ENCODE data around the gene ZNF653. TPM values are rescaled to one million over a fixed set of nuclear protein-coding genes. Genes with fewer than 3 reads are reported as not detected.

Gene ZNF653
- total and polyA plus RNA-seq, 2 of the 8 experiments (the other 6 are each of a cell fraction or from before 2014, with no cell fraction given) = 7.0 to 7.9 TPM

DNA sequence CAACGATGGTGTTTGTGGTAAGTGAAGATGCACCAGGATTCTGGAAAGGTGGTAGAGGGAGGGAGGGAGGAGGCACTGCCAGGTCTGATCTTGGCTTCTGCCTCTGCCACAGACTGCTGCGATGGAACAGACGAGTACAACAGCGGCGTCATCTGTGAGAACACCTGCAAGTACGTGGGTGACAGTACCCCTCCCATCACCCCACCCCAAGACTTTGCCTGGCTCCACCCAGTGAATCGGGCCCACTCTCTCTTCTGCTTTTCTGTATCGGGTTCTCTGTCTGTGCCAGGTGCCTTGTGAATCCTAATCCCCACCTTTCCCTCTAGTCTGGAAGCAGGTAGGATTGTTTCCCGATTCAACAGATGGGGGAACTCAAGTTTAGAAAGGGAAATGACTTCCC, 67.7 kb downstream of the ZNF653 start:
- Histone ChIP-seq H3K23me2 (ENCODE audit: low read depth, low read length) (peaks cover 7% of the 10 kb centered on the region), H4K91ac (replicated peaks; ENCODE audit: insufficient read length, low read length) (no peak overlapping the region), H3K27me3 (replicated peaks in 1 of 4; ENCODE audit: control insufficient read depth in 3 of 4, extremely low read depth in 1 of 4, insufficient read depth in 3 of 4, low read length in 3 of 4) (no peaks in the 10 kb centered on the region), H2BK5ac (ENCODE audit: low read depth, low read length) (no peak overlapping the region), H4K5ac (ENCODE audit: insufficient read length, low read depth, low read length) (no peak overlapping the region), H4K8ac (ENCODE audit: extremely low read depth, insufficient read depth, low read length) (no peak overlapping the region), H3K4me2 (ENCODE audit: insufficient read depth in 1 of 2, low read depth in 2 of 2, low read length in 2 of 2) (no peak overlapping the region), H2AK5ac (ENCODE audit: low read depth, low read length) (no peak overlapping the region), H3K4me1 (replicated peaks in 1 of 4; ENCODE audit: control insufficient read depth in 3 of 4, insufficient read depth in 4 of 4, low read length in 3 of 4) (peaks cover 0 to 13% (median 7%) of the 10 kb centered on the region in 4 experiments; a peak in 5 of 7 replicates), H3K56ac (replicated peaks; ENCODE audit: insufficient read length, low read depth, low read length) (no peak overlapping the region), H3K79me2 (ENCODE audit: control insufficient read depth in 1 of 2, insufficient read depth in 2 of 2, low read length in 2 of 2) (peaks cover 0 to 16% of the 10 kb centered on the region in 2 experiments; a peak in 2 of 4 replicates), H3K9me3 (ENCODE audit: insufficient read depth in 2 of 2, low read depth in 1 of 2, low read length in 1 of 2) (no peaks in the 10 kb centered on the region), H3K36me3 (ENCODE audit: control insufficient read depth in 2 of 4, insufficient read depth in 4 of 4, low read length in 3 of 4) (peaks cover 25 to 42% (median 35%) of the 10 kb centered on the region in 4 experiments), H2BK120ac (replicated peaks; ENCODE audit: low read depth, low read length) (no peak overlapping the region), H2BK20ac (ENCODE audit: low read length) (no peak overlapping the region), H3K23ac (ENCODE audit: insufficient read length) (no peak overlapping the region), H3K27ac (ENCODE audit: low read depth, low read length) (no peak overlapping the region), H3K4ac (replicated peaks; ENCODE audit: insufficient read length, low read depth, low read length) (no peak overlapping the region), H3K9ac (replicated peaks in 1 of 4; ENCODE audit: extremely low read depth in 1 of 4, low read depth in 3 of 4, low read length in 3 of 4) (no peak overlapping the region), H3K4me3 (ENCODE audit: extremely low read depth in 1 of 4, insufficient read depth in 2 of 4, low read depth in 3 of 4, low read length in 4 of 4) (no peak overlapping the region), H2BK12ac (ENCODE audit: low read depth, low read length) (no peak overlapping the region), H3K14ac (ENCODE audit: insufficient read length) (no peak overlapping the region), H2AFZ (ENCODE audit: low read length) (no peak overlapping the region), H2BK15ac (ENCODE audit: low read length) (no peak overlapping the region), H3K79me1 (ENCODE audit: low read depth, low read length) (peaks cover 2% of the 10 kb centered on the region), H3K18ac (ENCODE audit: extremely low read depth, low read length) (no peak overlapping the region), H4K20me1 (replicated peaks in 1 of 2; ENCODE audit: control insufficient read depth in 1 of 2, insufficient read depth in 2 of 2, low read length in 2 of 2) (peaks cover 2 to 5% of the 10 kb centered on the region in 2 experiments)
- CTCF ChIA-PET (ENCODE audit: partially characterized antibody) = interaction anchor here (1.2 to 13.0 kb wide), 4 partner anchors 8 to 58 kb away, joined by 4 to 192 read pairs (median 8); partner anchors contain the start of genes EPOR, RGL3 and SWSAP1
- DNase-seq (ENCODE audit: low read depth in 1 of 2, low spot score in 2 of 2) (no peak), FAIRE-seq (no peak)
- POLR2A ChIA-PET (ENCODE audit: partially characterized antibody) = interaction anchor here (1.6 to 2.6 kb wide), 2 partner anchors 12 to 15 kb away, joined by 3 to 14 read pairs; no protein-coding TSS in a partner anchor
- WGBS, 2 experiments (ENCODE audit: extremely low coverage in 1 of 2, insufficient coverage in 1 of 2, insufficient read length in 1 of 2, insufficient replicate concordance in 2 of 2, low coverage in 1 of 2, low lambda C conversion rate in 2 of 2, missing lambda C conversion rate in 1 of 2) = 88% methylated on average over 7 of the region's 9 CpGs; no CpG with 5 or more reads in 1 of the 2 experiments
- TF ChIP-seq JUND (IDR thresholded peaks at IDR 0.05; ENCODE audit: low read length) = no peak
- TF ChIP-seq ZNF274 (IDR thresholded peaks at IDR 0.05; ENCODE audit: borderline replicate concordance, extremely low read depth, low read length) = no peak
- TF ChIP-seq TEAD4 (IDR thresholded peaks at IDR 0.05; ENCODE audit: low read depth, low read length) = no peak
- TF ChIP-seq HDAC6 (IDR thresholded peaks at IDR 0.05; ENCODE audit: low read depth, low read length) = no peak
- no peak for TF ChIP-seq EZH2 (IDR thresholded peaks at IDR 0.05; ENCODE audit: low read depth, low read length, severe bottlenecking)
- TF ChIP-seq BCL11A (IDR thresholded peaks at IDR 0.05; ENCODE audit: low read depth in 2 of 2, low read length in 2 of 2) = no peak
- TF ChIP-seq KDM4A (IDR thresholded peaks at IDR 0.05; ENCODE audit: low read depth, low read length, severe bottlenecking) = no peak
- TF ChIP-seq SIX5 (IDR thresholded peaks at IDR 0.05; ENCODE audit: low read depth, low read length) = no peak
- TF ChIP-seq, protein P1, sequence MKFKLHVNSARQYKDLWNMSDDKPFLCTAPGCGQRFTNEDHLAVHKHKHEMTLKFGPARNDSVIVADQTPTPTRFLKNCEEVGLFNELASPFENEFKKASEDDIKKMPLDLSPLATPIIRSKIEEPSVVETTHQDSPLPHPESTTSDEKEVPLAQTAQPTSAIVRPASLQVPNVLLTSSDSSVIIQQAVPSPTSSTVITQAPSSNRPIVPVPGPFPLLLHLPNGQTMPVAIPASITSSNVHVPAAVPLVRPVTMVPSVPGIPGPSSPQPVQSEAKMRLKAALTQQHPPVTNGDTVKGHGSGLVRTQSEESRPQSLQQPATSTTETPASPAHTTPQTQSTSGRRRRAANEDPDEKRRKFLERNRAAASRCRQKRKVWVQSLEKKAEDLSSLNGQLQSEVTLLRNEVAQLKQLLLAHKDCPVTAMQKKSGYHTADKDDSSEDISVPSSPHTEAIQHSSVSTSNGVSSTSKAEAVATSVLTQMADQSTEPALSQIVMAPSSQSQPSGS (IDR thresholded peaks at IDR 0.05; ENCODE audit: low read length) = no peak
- TF ChIP-seq RAD21 (IDR thresholded peaks at IDR 0.05 in 1 of 2, conservative IDR thresholded peaks at IDR 0.05 in 1 of 2; ENCODE audit: low read depth in 2 of 2, low read length in 2 of 2) = no peak
- TF ChIP-seq RBBP5 (IDR thresholded peaks at IDR 0.05; ENCODE audit: borderline replicate concordance, low read depth, low read length) = no peak
- no peak for TF ChIP-seq YY1 (IDR thresholded peaks at IDR 0.05; ENCODE audit: low read depth, low read length)
